IMR-90 (cell line): ENCODE results near the gene PITPNM1. TPM values are rescaled to one million over a fixed set of nuclear protein-coding genes. Genes with fewer than 3 reads are reported as not detected.

Experiments used
- ATAC-seq: fragments of 200-7000 bp; cut with Tn5 transposase; 2 replicates; pipeline ENCODE4 v1.9.1; 2020; ENCODE audit warnings: low read depth, mild to moderate bottlenecking, moderate library complexity
- BruUV-seq: library from RNA; stranded (reverse); fragments of 400-500 nt; replicated peaks from 2 replicates; lab custom pipeline; 2021; lab: Mats Ljungman, UMichigan
- CTCF ChIA-PET: fragments of 300-600 bp; formaldehyde crosslinking; extraction: SDS; loops from one replicate; lab custom pipeline; 2021; ENCODE audit warnings: antibody characterized with exemption; lab: Yijun Ruan, JAX
- POLR2A ChIA-PET: fragments of 300-600 bp; sonication (Branson Sonifier 250); formaldehyde crosslinking; loops from one replicate; lab custom pipeline; 2022; ENCODE audit warnings: antibody characterized with exemption; ENCODE audit not compliant: unreplicated experiment; lab: Charles Lee
- DNase-seq: peaks from one replicate; pipeline ENCODE4 v3.0.0; 2013
- H2AFZ ChIP-seq: replicated peaks from 2 replicates; pipeline ENCODE3; 2013; ENCODE audit warnings: low read length, mild to moderate bottlenecking; ENCODE audit not compliant: poor library complexity
- H2AK5ac ChIP-seq: 2 replicates; pipeline ENCODE4 v1.6.1; 2013; ENCODE audit warnings: low read depth, low read length, inconsistent platforms
- H2AK9ac ChIP-seq: replicated peaks from 2 replicates; pipeline ENCODE3; 2013; ENCODE audit warnings: mild to moderate bottlenecking, low read depth, low read length, moderate library complexity; ENCODE audit not compliant: poor library complexity
- H2BK120ac ChIP-seq: 2 replicates; pipeline ENCODE4 v1.6.1; 2013; ENCODE audit warnings: low read depth, low read length, inconsistent platforms
- H2BK15ac ChIP-seq: 3 replicates; pipeline ENCODE4 v1.6.1; 2013; ENCODE audit warnings: low read depth, low read length, inconsistent platforms
- H2BK20ac ChIP-seq: 2 replicates; pipeline ENCODE4 v1.6.1; 2013; ENCODE audit warnings: low read depth, mild to moderate bottlenecking, inconsistent platforms, low read length, moderate library complexity
- H2BK5ac ChIP-seq: 2 replicates; pipeline ENCODE4 v1.6.1; 2013; ENCODE audit warnings: mild to moderate bottlenecking, low read depth, low read length, inconsistent platforms; ENCODE audit not compliant: poor library complexity, severe bottlenecking
- H3K14ac ChIP-seq: replicated peaks from 2 replicates; pipeline ENCODE4 v1.6.1; 2013; ENCODE audit warnings: low read depth, low read length, inconsistent platforms
- H3K18ac ChIP-seq: 2 replicates; pipeline ENCODE4 v1.6.1; 2013; ENCODE audit warnings: low read depth, low read length, control low read depth
- H3K23ac ChIP-seq: 2 replicates; pipeline ENCODE4 v1.6.1; 2013; ENCODE audit warnings: low read depth, low read length, inconsistent platforms
- H3K27ac ChIP-seq: 2 replicates; pipeline ENCODE4 v1.5.1; 2013; ENCODE audit warnings: mild to moderate bottlenecking, control low read depth, low read length; ENCODE audit not compliant: insufficient read depth
- H3K27me3 ChIP-seq: 2 replicates; pipeline ENCODE4 v1.6.1; 2013; ENCODE audit warnings: low read length; ENCODE audit not compliant: control insufficient read depth, insufficient read depth
- H3K36me3 ChIP-seq: 2 replicates; pipeline ENCODE4 v1.6.1; 2013; ENCODE audit warnings: low read length, mixed read lengths; ENCODE audit not compliant: control insufficient read depth, insufficient read depth
- H3K4ac ChIP-seq: 2 replicates; pipeline ENCODE4 v1.6.1; 2013; ENCODE audit warnings: low read depth, low read length, inconsistent platforms
- H3K4me1 ChIP-seq: 2 replicates; pipeline ENCODE4 v1.6.1; 2013; ENCODE audit warnings: low read length, mixed read lengths; ENCODE audit not compliant: control insufficient read depth, insufficient read depth
- H3K4me2 ChIP-seq: 2 replicates; pipeline ENCODE4 v1.6.1; 2013; ENCODE audit warnings: low read depth, mild to moderate bottlenecking, control low read depth, low read length, moderate library complexity
- H3K4me3 ChIP-seq: 2 replicates; pipeline ENCODE4 v1.5.1; 2013; ENCODE audit warnings: low read depth, mild to moderate bottlenecking, control low read depth, low read length, moderate library complexity; ENCODE audit not compliant: insufficient read depth
- H3K56ac ChIP-seq: 2 replicates; pipeline ENCODE4 v1.6.1; 2013; ENCODE audit warnings: low read length, inconsistent platforms; ENCODE audit not compliant: insufficient read depth; ENCODE audit errors: extremely low read depth
- H3K79me1 ChIP-seq, 2 experiments: 2 replicates each; pipeline ENCODE4 v1.6.1; 2013; ENCODE audit warnings: low read length in 2 of 2, inconsistent platforms in 1 of 2, low read depth in 1 of 2
- H3K9ac ChIP-seq: 2 replicates; pipeline ENCODE4 v1.6.1; 2013; ENCODE audit warnings: low read depth, low read length, control low read depth
- H3K9me1 ChIP-seq: 2 replicates; pipeline ENCODE4 v1.6.1; 2013; ENCODE audit warnings: low read length, inconsistent platforms; ENCODE audit not compliant: insufficient read depth
- H3K9me3 ChIP-seq: 2 replicates; pipeline ENCODE4 v1.6.1; 2013; ENCODE audit warnings: low read length; ENCODE audit not compliant: control insufficient read depth, insufficient read depth
- H4K20me1 ChIP-seq: 2 replicates; pipeline ENCODE4 v1.6.1; 2013; ENCODE audit warnings: low read length, inconsistent platforms; ENCODE audit not compliant: insufficient read depth
- H4K5ac ChIP-seq: 2 replicates; pipeline ENCODE4 v1.6.1; 2013; ENCODE audit warnings: mild to moderate bottlenecking, low read depth, low read length, control low read depth
- H4K8ac ChIP-seq, 2 experiments: 2 replicates each; pipeline ENCODE4 v1.6.1; 2013; ENCODE audit warnings: low read depth in 2 of 2, low read length in 2 of 2, control low read depth in 1 of 2, inconsistent platforms in 1 of 2
- H4K91ac ChIP-seq: 2 replicates; pipeline ENCODE4 v1.6.1; 2013; ENCODE audit warnings: low read depth, low read length, inconsistent platforms; ENCODE audit not compliant: insufficient read depth
- BHLHE40 ChIP-seq: fragments of 150-350 bp; IDR thresholded peaks from 2 replicates; pipeline ENCODE4 v1.6.1; 2016; ENCODE audit warnings: mild to moderate bottlenecking, low read depth, low read length
- CEBPB ChIP-seq: IDR thresholded peaks from 2 replicates; pipeline ENCODE4 v1.6.1; 2012; ENCODE audit warnings: low read depth, low read length, improper control_type of control experiment
- CHD1 ChIP-seq: IDR thresholded peaks from 2 replicates; pipeline ENCODE4 v1.6.1; 2012; ENCODE audit warnings: low read depth, low read length, improper control_type of control experiment
- CTCF ChIP-seq: conservative IDR thresholded peaks from 2 replicates; pipeline ENCODE4 v1.5.1; 2012; ENCODE audit warnings: mild to moderate bottlenecking, low read depth, low read length, improper control_type of control experiment
- FOS ChIP-seq: fragments of 150-350 bp; IDR thresholded peaks from 2 replicates; pipeline ENCODE4 v1.6.1; 2016; ENCODE audit warnings: low read depth, low read length
- MAFK ChIP-seq: IDR thresholded peaks from 2 replicates; pipeline ENCODE4 v1.6.1; 2012; ENCODE audit warnings: low read depth, low read length, improper control_type of control experiment
- MAZ ChIP-seq: IDR thresholded peaks from 2 replicates; pipeline ENCODE4 v1.6.1; 2012; ENCODE audit warnings: low read depth, mild to moderate bottlenecking, low read length, improper control_type of control experiment, moderate library complexity, borderline replicate concordance
- MXI1 ChIP-seq: IDR thresholded peaks from 2 replicates; pipeline ENCODE4 v1.6.1; 2012; ENCODE audit warnings: low read depth, mild to moderate bottlenecking, low read length, moderate library complexity, borderline replicate concordance
- NFE2L2 ChIP-seq: fragments of 150-350 bp; IDR thresholded peaks from 2 replicates; pipeline ENCODE4 v1.6.1; 2016; ENCODE audit warnings: low read depth, mild to moderate bottlenecking, low read length
- POLR2A ChIP-seq: IDR thresholded peaks from 2 replicates; pipeline ENCODE4 v1.6.1; 2012; ENCODE audit warnings: mild to moderate bottlenecking, low read depth, low read length
- RAD21 ChIP-seq: IDR thresholded peaks from 2 replicates; pipeline ENCODE4 v1.6.1; 2012; ENCODE audit warnings: low read length, improper control_type of control experiment
- RCOR1 ChIP-seq: IDR thresholded peaks from 2 replicates; pipeline ENCODE4 v1.6.1; 2012; ENCODE audit warnings: mild to moderate bottlenecking, low read length, improper control_type of control experiment; ENCODE audit not compliant: insufficient replicate concordance
- RFX5 ChIP-seq: IDR thresholded peaks from 2 replicates; pipeline ENCODE4 v1.8.0; 2012; ENCODE audit warnings: low read depth, mild to moderate bottlenecking, low read length, moderate library complexity
- SMC3 ChIP-seq: fragments of 150-350 bp; IDR thresholded peaks from 2 replicates; pipeline ENCODE4 v1.6.1; 2016; ENCODE audit warnings: low read depth, mild to moderate bottlenecking, antibody characterized with exemption, low read length, moderate library complexity
- USF2 ChIP-seq: fragments of 150-350 bp; IDR thresholded peaks from 2 replicates; pipeline ENCODE4 v1.6.1; 2017; ENCODE audit warnings: mild to moderate bottlenecking, antibody characterized with exemption, low read length, low read depth
- WGBS, 2 experiments: methylation state at CpG; one replicate each; pipeline versions ENCODE4 v1.1.5 to v1.1.7; 2013; ENCODE audit warnings: missing lambda C conversion rate in 2 of 2; ENCODE audit not compliant: insufficient read length in 1 of 2; ENCODE audit errors: extremely low coverage in 2 of 2; 5-methylcytosine and 5-hydroxymethylcytosine counted together
- dilution Hi-C: fragments of 300-500 bp; cut with HindIII; formaldehyde crosslinking; loops from one replicate; pipeline ENCODE4 v1.14.3; 2018; ENCODE audit warnings: low sequenced_read_pairs; ENCODE audit not compliant: unreplicated experiment
- in situ Hi-C: fragments of 300-500 bp; cut with MboI; formaldehyde crosslinking; loops from 3 replicates; pipeline ENCODE4 v1.14.3; 2019; ENCODE audit warnings: low sequenced_read_pairs, inconsistent platforms, mixed read lengths
- intact Hi-C: fragments of 100-400 bp; cut with micrococcal nuclease; formaldehyde crosslinking; loops from 2 replicates; pipeline ENCODE4 v1.10.0; 2022
- polyA plus RNA-seq, 3 experiments: library from polyadenylated mRNA; depleted of rRNA; stranded (reverse); fragments of >200 nt; gene quantifications; 2 replicates each; pipeline ENCODE4 v1.2.3, GENCODE V29; 2012; ENCODE audit warnings: low replicate concordance in 1 of 3
- total RNA-seq: library from RNA; depleted of rRNA; stranded (reverse); fragments of >200 nt; gene quantifications from 2 replicates; pipeline ENCODE4 v1.2.3, GENCODE V29; 2012
- TF ChIP-seq, protein P1 (sequence below): fragments of 150-350 bp; IDR thresholded peaks from 2 replicates; pipeline ENCODE4 v1.6.1; 2016; ENCODE audit warnings: low read depth, mild to moderate bottlenecking, low read length, moderate library complexity, borderline replicate concordance

PITPNM1 gene
- total and polyA plus RNA-seq, 2 of the 4 experiments (the other 2 are of a cell fraction) = 5.0 to 15.4 TPM

DNA sequence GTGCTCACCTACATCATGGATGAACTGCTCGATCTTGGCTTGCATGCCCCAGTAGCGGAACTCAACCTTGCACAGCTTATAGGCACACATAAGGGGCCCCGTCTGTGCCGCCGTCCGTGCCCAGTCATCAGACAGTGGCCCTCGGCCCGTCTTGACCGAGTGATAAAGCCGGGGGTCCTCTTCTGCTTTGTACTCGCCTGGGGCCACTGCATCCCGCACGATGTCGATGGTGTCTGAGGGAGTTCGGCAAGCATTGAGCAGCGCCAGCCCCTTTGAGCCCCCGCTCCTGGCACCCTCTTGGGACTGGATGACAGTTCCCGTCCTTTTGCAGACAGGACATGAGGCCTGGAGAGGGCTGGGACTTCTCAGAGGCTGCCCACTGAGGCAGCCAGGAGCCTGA, 3.3 kb downstream of the PITPNM1 start:
- Histone ChIP-seq H3K4me2 (no peak overlapping the region), H2BK5ac (no peak overlapping the region), H3K9me3 (no peaks in the 10 kb centered on the region), H3K14ac (no peak overlapping the region), H3K23ac (no peak overlapping the region), H4K91ac (no peak overlapping the region), H2AK5ac (no peak overlapping the region), H4K8ac (no peak overlapping the region), H3K4me3 (no peak overlapping the region), H3K27me3 (no peaks in the 10 kb centered on the region), H2BK120ac (no peak overlapping the region), H2BK15ac (no peak overlapping the region), H3K36me3 (peaks cover 18% of the 10 kb centered on the region), H2BK20ac (no peak overlapping the region), H2AK9ac (no peak overlapping the region), H3K4ac (no peak overlapping the region), H3K9me1 (peaks cover 4% of the 10 kb centered on the region), H4K20me1 (no peaks in the 10 kb centered on the region), H3K79me1 (peaks cover 4 to 33% of the 10 kb centered on the region in 2 experiments; a peak in 3 of 4 replicates), H3K56ac (no peak overlapping the region), H2AFZ (no peak overlapping the region), H4K5ac (no peak overlapping the region), H3K27ac (no peak overlapping the region), H3K9ac (no peak overlapping the region), H3K4me1 (peaks cover 10% of the 10 kb centered on the region), H3K18ac (no peak overlapping the region)
- intact Hi-C loops = no loop called here
- CTCF ChIA-PET = no interaction called here
- ATAC-seq = no peak
- in situ Hi-C loops = no loop called here
- no peak for TF ChIP-seq FOS
- TF ChIP-seq CHD1 = no peak
- TF ChIP-seq, protein P1, sequence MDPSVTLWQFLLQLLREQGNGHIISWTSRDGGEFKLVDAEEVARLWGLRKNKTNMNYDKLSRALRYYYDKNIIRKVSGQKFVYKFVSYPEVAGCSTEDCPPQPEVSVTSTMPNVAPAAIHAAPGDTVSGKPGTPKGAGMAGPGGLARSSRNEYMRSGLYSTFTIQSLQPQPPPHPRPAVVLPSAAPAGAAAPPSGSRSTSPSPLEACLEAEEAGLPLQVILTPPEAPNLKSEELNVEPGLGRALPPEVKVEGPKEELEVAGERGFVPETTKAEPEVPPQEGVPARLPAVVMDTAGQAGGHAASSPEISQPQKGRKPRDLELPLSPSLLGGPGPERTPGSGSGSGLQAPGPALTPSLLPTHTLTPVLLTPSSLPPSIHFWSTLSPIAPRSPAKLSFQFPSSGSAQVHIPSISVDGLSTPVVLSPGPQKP = no peak
- no peak for TF ChIP-seq NFE2L2
- no peak for TF ChIP-seq RAD21
- TF ChIP-seq BHLHE40 = no peak
- TF ChIP-seq MXI1 = no peak
- no peak for TF ChIP-seq POLR2A
- no peak for TF ChIP-seq SMC3
- no peak for TF ChIP-seq RFX5
- TF ChIP-seq CTCF = no peak
- no peak for TF ChIP-seq MAFK
- TF ChIP-seq RCOR1 = no peak
- TF ChIP-seq CEBPB = no peak
- TF ChIP-seq USF2 = no peak
- TF ChIP-seq MAZ = no peak
- POLR2A ChIA-PET = no interaction called here
- dilution Hi-C loops = no loop called here
- WGBS, 2 experiments = 97% methylated on average over 6 of the region's 18 CpGs; no CpG with 5 or more reads in 1 of the 2 experiments
- BruUV-seq = no TSS peak
- no peak for DNase-seq
